K562 (cell line): ENCODE data around the gene GPN3. TPM values are rescaled to one million over a fixed set of nuclear protein-coding genes. Genes with fewer than 3 reads are reported as not detected.

Experiments
- CHCHD3 ChIP-seq: fragments of 250-450 bp; sonication (Bioruptor Pico); IDR thresholded peaks from 2 replicates; pipeline ENCODE4 v2.1.2; 2022; ENCODE audit warnings: mild to moderate bottlenecking
- ELF4 ChIP-seq: fragments of 450-650 bp; formaldehyde crosslinking; IDR thresholded peaks from 2 replicates; pipeline ENCODE4 v1.4.0; 2022; ENCODE audit warnings: missing genetic modification characterization
- FOXK2 ChIP-seq, 2 experiments: fragments of 450-650 bp; IDR thresholded peaks in 1 of 2; conservative IDR thresholded peaks in 1 of 2; 2 replicates each; pipeline ENCODE4 v1.6.1; 2016; ENCODE audit warnings: low read depth in 2 of 2, mild to moderate bottlenecking in 1 of 2
- ILK ChIP-seq: fragments of 450-650 bp; IDR thresholded peaks from 2 replicates; pipeline ENCODE4 v1.6.1; 2016; ENCODE audit warnings: missing genetic modification characterization, low read depth, mild to moderate bottlenecking, missing compliant biosample characterization, moderate library complexity, borderline replicate concordance
- POLR2B ChIP-seq: fragments of 450-650 bp; IDR thresholded peaks from 2 replicates; pipeline ENCODE4 v1.6.1; 2018; ENCODE audit warnings: low read depth; ENCODE audit not compliant: partially characterized antibody
- POLR3G ChIP-seq: IDR thresholded peaks from 2 replicates; pipeline ENCODE4 v1.6.1; 2011; ENCODE audit not compliant: insufficient read length, insufficient replicate concordance; ENCODE audit errors: extremely low read depth
- SAP30 ChIP-seq: fragments of 200-600 bp; sonication (generic); IDR thresholded peaks from 2 replicates; pipeline ENCODE4 v1.6.1; 2012; ENCODE audit warnings: borderline replicate concordance, low read depth, mild to moderate bottlenecking, moderate library complexity, low read length, control low read depth, inconsistent platforms; ENCODE audit not compliant: insufficient read depth, poor library complexity, severe bottlenecking
- SMARCE1 ChIP-seq: fragments of 450-650 bp; IDR thresholded peaks from 2 replicates; pipeline ENCODE4 v1.7.1; 2016; ENCODE audit warnings: mild to moderate bottlenecking
- ZNF76 ChIP-seq: fragments of 250-450 bp; sonication (Bioruptor Pico); IDR thresholded peaks from 2 replicates; pipeline ENCODE4 v1.4.0; 2020; ENCODE audit warnings: mild to moderate bottlenecking, moderate library complexity, borderline replicate concordance
- polyA plus RNA-seq, 8 experiments: library from polyadenylated mRNA; depleted of rRNA in 4 of 8; stranded (reverse) in 5 of 8; unstranded in 3 of 8; fragments of >200 nt; fragmentation: Nextera tagmentation in 2 of 8; fragmentation: Illumina TruSeq in 1 of 8; extraction: Ambion mirVana in 2 of 8; extraction: Trizol in 1 of 8; gene quantifications; 2 replicates each; pipeline versions ENCODE4 v1.2.1 to v1.2.3, GENCODE V29; 2011 to 2014; ENCODE audit warnings: inconsistent platforms in 1 of 8, missing spikeins in 1 of 8
- total RNA-seq, 7 experiments: library from RNA; depleted of rRNA in 6 of 7; stranded (reverse); fragments of >200 nt in 6 of 7; fragmentation: Illumina TruSeq in 2 of 7; extraction: Trizol in 2 of 7; gene quantifications; 2 replicates each; pipeline versions ENCODE4 v1.2.1 to v1.2.3, GENCODE V29; 2011 to 2021; ENCODE audit warnings: low replicate concordance in 1 of 7
- TF ChIP-seq, protein P1 (sequence below): fragments of 450-650 bp; formaldehyde crosslinking; IDR thresholded peaks from 2 replicates; pipeline ENCODE4 v1.4.0; 2020; ENCODE audit warnings: mild to moderate bottlenecking, moderate library complexity
- TF ChIP-seq, protein P2 (sequence below): fragments of 250-450 bp; sonication (Bioruptor Pico); IDR thresholded peaks from 2 replicates; pipeline ENCODE4 v1.8.0; 2021; ENCODE audit warnings: moderate library complexity, mild to moderate bottlenecking, inconsistent platforms
- TF ChIP-seq, protein P3 (sequence below): fragments of 200-800 bp; sonication (Bioruptor generic); IDR thresholded peaks from 2 replicates; pipeline ENCODE4 v1.6.1; 2017; ENCODE audit warnings: missing genetic modification characterization, missing compliant biosample characterization
- TF ChIP-seq, protein P4 (sequence below): fragments of 250-450 bp; sonication (Bioruptor Pico); IDR thresholded peaks from 2 replicates; pipeline ENCODE4 v1.5.0; 2021; ENCODE audit warnings: mild to moderate bottlenecking, moderate library complexity
- TF ChIP-seq, protein P5 (sequence below): IDR thresholded peaks from 3 replicates; pipeline ENCODE4 v1.6.1; 2011; ENCODE audit warnings: borderline replicate concordance, mild to moderate bottlenecking; ENCODE audit not compliant: insufficient read length, insufficient read depth
- TF ChIP-seq, protein P6 (sequence below): fragments of 250-450 bp; sonication (Bioruptor Pico); IDR thresholded peaks from 2 replicates; pipeline ENCODE4 v1.8.0; 2021; ENCODE audit warnings: moderate library complexity, mild to moderate bottlenecking, inconsistent platforms

The GPN3 gene
- total and polyA plus RNA-seq, 9 of the 15 experiments (the other 6 are each of a cell fraction or from before 2014, with no cell fraction given): 35.8 to 123 (median 64.2) TPM

DNA sequence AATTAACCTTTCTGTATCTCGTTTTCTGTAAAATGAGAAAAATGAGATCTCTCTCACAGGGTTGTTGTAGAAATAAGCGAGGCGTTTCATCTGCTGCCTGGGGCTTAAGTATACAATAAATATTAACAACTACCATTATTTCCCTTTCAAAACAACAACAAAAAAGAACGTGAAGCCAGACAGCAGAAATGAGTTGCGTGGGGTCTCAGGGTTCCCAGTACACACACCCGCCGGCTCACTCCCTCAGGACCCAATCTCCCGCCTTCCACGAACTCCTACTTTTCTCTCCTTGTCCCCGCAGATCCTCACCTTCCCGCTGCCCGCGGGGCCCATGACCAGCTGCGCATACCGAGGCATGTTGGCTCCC is 227 bp downstream of the GPN3 start (continued):
- TF ChIP-seq, protein P1, sequence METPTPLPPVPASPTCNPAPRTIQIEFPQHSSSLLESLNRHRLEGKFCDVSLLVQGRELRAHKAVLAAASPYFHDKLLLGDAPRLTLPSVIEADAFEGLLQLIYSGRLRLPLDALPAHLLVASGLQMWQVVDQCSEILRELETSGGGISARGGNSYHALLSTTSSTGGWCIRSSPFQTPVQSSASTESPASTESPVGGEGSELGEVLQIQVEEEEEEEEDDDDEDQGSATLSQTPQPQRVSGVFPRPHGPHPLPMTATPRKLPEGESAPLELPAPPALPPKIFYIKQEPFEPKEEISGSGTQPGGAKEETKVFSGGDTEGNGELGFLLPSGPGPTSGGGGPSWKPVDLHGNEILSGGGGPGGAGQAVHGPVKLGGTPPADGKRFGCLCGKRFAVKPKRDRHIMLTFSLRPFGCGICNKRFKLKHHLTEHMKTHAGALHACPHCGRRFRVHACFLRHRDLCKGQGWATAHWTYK (CRISPR knock-in tag): no peak
- TF ChIP-seq CHCHD3 (CRISPR knock-in tag) (0 out of 2 replicates have a peak, but pooled peaks have one; percentile 36), ILK (tag) (no peak), ZNF76 (CRISPR knock-in tag) (no peak), SAP30 (peak; percentile 88), POLR2B (peak; percentile 74), FOXK2 (conservative IDR thresholded peaks at IDR 0.05 in 1 of 2, IDR thresholded peaks at IDR 0.05 in 1 of 2; ENCODE audit: low read depth in 2 of 2) (no peak), POLR3G (no peak), SMARCE1 (0 out of 2 replicates have a peak, but pooled peaks have one; percentile 34), ELF4 (CRISPR knock-in tag) (no peak)
- TF ChIP-seq, protein P2, sequence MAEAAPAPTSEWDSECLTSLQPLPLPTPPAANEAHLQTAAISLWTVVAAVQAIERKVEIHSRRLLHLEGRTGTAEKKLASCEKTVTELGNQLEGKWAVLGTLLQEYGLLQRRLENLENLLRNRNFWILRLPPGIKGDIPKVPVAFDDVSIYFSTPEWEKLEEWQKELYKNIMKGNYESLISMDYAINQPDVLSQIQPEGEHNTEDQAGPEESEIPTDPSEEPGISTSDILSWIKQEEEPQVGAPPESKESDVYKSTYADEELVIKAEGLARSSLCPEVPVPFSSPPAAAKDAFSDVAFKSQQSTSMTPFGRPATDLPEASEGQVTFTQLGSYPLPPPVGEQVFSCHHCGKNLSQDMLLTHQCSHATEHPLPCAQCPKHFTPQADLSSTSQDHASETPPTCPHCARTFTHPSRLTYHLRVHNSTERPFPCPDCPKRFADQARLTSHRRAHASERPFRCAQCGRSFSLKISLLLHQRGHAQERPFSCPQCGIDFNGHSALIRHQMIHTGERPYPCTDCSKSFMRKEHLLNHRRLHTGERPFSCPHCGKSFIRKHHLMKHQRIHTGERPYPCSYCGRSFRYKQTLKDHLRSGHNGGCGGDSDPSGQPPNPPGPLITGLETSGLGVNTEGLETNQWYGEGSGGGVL (CRISPR knock-in tag): no peak
- TF ChIP-seq, protein P3, sequence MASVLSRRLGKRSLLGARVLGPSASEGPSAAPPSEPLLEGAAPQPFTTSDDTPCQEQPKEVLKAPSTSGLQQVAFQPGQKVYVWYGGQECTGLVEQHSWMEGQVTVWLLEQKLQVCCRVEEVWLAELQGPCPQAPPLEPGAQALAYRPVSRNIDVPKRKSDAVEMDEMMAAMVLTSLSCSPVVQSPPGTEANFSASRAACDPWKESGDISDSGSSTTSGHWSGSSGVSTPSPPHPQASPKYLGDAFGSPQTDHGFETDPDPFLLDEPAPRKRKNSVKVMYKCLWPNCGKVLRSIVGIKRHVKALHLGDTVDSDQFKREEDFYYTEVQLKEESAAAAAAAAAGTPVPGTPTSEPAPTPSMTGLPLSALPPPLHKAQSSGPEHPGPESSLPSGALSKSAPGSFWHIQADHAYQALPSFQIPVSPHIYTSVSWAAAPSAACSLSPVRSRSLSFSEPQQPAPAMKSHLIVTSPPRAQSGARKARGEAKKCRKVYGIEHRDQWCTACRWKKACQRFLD (CRISPR knock-in tag): no peak
- TF ChIP-seq, protein P4, sequence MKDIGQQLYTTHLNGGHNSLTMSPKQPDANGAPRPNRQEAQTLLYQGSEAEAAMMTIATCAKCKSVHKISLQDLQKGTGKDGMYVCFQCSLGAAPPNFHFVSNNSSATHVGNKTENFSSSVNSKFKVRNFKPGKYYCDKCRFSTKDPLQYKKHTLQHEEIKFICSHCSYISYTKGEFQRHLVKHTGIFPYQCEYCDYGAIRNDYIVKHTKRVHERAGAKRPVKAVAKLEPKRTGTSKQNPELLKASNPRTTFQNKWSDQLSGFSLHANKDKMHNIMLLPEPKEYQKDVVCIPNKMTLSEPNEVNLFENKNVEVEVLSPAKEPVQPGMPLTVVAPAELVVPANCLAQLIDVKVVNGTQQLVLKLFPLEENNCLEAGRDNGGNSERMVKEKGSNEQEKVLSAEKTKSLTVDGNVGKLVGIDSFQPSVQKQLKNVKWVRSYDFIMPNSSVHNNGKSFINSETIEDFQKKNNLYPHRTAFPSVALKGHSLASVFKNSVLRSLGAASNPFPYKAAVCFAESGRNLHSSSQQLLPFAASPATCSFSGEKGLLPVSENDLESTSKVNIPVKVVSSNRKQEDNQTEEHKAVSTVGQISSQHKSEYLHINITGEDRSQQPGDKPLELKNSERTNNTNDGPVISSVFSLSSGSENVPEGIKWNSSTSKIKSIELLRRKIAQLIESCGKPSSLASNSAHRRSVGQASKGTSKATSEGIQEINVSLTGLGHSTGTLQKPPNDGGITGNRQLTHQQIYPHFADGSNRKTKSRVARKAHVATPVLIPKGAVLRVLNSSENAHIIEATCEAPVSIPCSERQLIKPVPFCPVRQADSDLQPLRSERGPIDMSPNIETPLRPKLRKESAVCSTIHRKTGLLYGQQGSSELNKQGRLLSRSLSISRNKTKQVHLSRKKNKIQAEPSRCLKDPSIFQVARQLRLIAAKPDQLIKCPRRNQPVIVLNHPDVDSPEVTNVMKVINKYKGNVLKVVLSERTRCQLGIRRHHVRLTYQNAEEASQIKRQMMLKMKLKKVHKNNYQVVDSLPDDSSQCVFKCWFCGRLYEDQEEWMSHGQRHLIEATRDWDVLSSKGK (CRISPR knock-in tag): no peak
- TF ChIP-seq, protein P5, sequence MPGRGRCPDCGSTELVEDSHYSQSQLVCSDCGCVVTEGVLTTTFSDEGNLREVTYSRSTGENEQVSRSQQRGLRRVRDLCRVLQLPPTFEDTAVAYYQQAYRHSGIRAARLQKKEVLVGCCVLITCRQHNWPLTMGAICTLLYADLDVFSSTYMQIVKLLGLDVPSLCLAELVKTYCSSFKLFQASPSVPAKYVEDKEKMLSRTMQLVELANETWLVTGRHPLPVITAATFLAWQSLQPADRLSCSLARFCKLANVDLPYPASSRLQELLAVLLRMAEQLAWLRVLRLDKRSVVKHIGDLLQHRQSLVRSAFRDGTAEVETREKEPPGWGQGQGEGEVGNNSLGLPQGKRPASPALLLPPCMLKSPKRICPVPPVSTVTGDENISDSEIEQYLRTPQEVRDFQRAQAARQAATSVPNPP: no peak
- TF ChIP-seq, protein P6, sequence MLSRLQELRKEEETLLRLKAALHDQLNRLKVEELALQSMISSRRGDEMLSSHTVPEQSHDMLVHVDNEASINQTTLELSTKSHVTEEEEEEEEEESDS: no peak
